ENCODE data around the gene SPOPL. TPM values are rescaled to one million over a fixed set of nuclear protein-coding genes. Genes with fewer than 3 reads are reported as not detected.
"Not testable (repeated sequence)": the region's sequence is repeated elsewhere in the genome, so short reads cannot be mapped to it uniquely, and the experiment has no call there.

SPOPL gene
- total and polyA plus RNA-seq, 2 experiments from 2014 or later, result 3.4 to 13.6 TPM

DNA sequence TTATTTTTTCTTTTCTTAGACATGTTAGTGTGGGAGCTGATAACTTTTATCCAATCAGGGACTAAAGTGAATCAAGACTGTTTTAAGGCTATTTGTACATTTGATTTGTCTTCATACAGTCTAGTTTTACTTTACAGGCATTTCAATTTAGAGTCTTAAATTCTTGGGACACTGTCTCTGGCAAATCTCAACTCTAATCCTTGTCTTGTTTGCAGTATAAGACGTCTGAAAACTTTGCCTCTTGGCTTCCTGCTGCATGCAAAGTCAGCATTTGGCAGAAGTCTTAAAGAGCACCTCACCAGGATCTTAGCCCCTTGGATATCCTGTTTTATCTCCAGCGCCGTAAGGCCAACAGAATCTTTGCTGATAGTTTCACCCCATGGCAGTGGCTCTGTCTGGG lies 30.3 kb downstream of the SPOPL start:
- TF ChIP-seq, protein P1, sequence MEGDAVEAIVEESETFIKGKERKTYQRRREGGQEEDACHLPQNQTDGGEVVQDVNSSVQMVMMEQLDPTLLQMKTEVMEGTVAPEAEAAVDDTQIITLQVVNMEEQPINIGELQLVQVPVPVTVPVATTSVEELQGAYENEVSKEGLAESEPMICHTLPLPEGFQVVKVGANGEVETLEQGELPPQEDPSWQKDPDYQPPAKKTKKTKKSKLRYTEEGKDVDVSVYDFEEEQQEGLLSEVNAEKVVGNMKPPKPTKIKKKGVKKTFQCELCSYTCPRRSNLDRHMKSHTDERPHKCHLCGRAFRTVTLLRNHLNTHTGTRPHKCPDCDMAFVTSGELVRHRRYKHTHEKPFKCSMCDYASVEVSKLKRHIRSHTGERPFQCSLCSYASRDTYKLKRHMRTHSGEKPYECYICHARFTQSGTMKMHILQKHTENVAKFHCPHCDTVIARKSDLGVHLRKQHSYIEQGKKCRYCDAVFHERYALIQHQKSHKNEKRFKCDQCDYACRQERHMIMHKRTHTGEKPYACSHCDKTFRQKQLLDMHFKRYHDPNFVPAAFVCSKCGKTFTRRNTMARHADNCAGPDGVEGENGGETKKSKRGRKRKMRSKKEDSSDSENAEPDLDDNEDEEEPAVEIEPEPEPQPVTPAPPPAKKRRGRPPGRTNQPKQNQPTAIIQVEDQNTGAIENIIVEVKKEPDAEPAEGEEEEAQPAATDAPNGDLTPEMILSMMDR (IDR thresholded peaks at IDR 0.05; ENCODE audit: low read depth, low read length), result no peak
- H3K27ac ChIP-seq, result peak overlapping the region; percentile 42
- peak; percentile 16 to 58 for DNase-seq (ENCODE audit: low read depth in 1 of 2, low spot score in 1 of 2)

DNA sequence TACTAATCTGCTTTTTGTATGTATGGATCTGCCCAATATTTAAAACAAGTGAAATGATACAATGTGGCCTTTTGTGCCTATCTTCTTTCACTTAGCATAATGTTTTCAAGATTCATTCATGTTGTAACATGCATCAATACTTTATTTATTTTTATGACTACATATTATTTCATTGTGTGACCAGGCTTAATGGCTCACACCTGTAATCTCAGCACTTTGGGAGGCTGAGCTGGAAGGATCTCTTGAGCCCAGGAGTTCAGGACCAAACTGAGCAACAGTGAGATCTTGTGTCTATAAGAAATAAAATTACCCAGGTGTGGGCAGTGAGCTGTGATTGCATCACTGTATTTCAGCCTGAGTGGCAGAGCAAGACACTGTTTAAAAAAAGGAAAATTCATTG lies 33.2 kb downstream of the SPOPL start:
- no peak overlapping the region for H3K4me3 ChIP-seq
- no peaks in the 10 kb centered on the region for H3K9me3 ChIP-seq (ENCODE audit: low read depth)
- peaks cover 8% of the 10 kb centered on the region for H3K4me1 ChIP-seq (ENCODE audit: low read depth)
- no peak overlapping the region for H3K27ac ChIP-seq
- TF ChIP-seq, protein P1 (IDR thresholded peaks at IDR 0.05; ENCODE audit: low read depth, low read length), result no peak
- DNase-seq (ENCODE audit: low read depth in 1 of 2, low spot score in 1 of 2), result no peak
- H3K27me3 ChIP-seq, result no peaks in the 10 kb centered on the region
- no peaks in the 10 kb centered on the region for H3K36me3 ChIP-seq

More for the DNA sequence above, 30.3 kb downstream of the SPOPL start:
- no peak overlapping the region for H3K4me3 ChIP-seq
- no peaks in the 10 kb centered on the region for H3K27me3 ChIP-seq
- no peaks in the 10 kb centered on the region for H3K9me3 ChIP-seq (ENCODE audit: low read depth)
- H3K36me3 ChIP-seq, result no peaks in the 10 kb centered on the region
- peaks cover 8% of the 10 kb centered on the region for H3K4me1 ChIP-seq (ENCODE audit: low read depth)

DNA sequence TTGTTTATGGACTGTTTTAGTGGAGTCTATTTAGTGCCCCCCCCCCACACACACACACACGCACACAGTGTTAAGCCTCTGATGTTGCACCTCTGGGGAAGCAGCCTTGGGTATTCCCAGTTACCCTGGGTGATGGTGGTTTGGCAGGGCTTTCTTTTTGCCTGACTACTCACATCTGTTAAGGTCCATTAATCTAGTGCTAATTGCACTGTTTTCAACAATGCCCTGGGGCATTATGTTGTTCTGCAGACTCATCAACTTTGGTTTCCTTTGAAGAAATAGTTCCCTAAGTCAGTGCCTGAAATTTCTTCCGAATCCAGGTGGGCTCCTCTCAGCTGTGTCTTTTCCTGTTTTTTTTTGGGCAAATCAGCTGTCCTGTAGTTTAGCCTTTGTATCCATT lies 34.7 kb downstream of the SPOPL start:
- Histone ChIP-seq H3K9me3 (ENCODE audit: low read depth) (no peaks in the 10 kb centered on the region), H3K4me1 (ENCODE audit: low read depth) (peaks cover 5% of the 10 kb centered on the region), H3K36me3 (no peaks in the 10 kb centered on the region), H3K27ac (no peak overlapping the region), H3K27me3 (no peaks in the 10 kb centered on the region), H3K4me3 (no peak overlapping the region)
- TF ChIP-seq, protein P1 (IDR thresholded peaks at IDR 0.05; ENCODE audit: low read depth, low read length), result no peak
- DNase-seq (ENCODE audit: low read depth in 1 of 2, low spot score in 1 of 2), result peak in 1 of 2 donors; percentile 31

DNA sequence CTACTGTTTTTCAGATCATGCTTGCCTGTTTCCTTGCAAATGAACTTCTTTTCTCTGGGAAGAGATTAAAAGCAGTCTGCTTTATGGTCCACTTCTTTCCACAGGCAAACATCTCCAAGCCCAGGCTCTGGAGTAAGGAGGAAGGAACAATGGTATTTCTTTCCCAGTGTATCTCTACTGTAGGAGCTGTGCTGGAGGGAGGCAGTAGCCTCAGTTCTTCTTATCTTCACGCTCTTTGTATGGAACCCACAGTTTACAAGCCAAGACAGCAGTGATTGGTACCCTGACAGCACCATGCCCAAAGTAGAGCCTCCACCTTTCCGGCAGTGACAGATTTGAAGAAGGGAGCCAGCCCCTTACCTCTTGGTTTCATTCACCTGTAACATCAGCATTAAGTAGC lies 35.2 kb downstream of the SPOPL start:
- no peaks in the 10 kb centered on the region for H3K27me3 ChIP-seq
- no peaks in the 10 kb centered on the region for H3K36me3 ChIP-seq
- no peaks in the 10 kb centered on the region for H3K9me3 ChIP-seq (ENCODE audit: low read depth)
- TF ChIP-seq, protein P1 (IDR thresholded peaks at IDR 0.05; ENCODE audit: low read depth, low read length), result no peak
- H3K27ac ChIP-seq, result no peak overlapping the region
- peaks cover under 1% of the 10 kb centered on the region for H3K4me1 ChIP-seq (ENCODE audit: low read depth)
- no peak for DNase-seq (ENCODE audit: low read depth in 1 of 2, low spot score in 1 of 2)
- H3K4me3 ChIP-seq, result no peak overlapping the region

DNA sequence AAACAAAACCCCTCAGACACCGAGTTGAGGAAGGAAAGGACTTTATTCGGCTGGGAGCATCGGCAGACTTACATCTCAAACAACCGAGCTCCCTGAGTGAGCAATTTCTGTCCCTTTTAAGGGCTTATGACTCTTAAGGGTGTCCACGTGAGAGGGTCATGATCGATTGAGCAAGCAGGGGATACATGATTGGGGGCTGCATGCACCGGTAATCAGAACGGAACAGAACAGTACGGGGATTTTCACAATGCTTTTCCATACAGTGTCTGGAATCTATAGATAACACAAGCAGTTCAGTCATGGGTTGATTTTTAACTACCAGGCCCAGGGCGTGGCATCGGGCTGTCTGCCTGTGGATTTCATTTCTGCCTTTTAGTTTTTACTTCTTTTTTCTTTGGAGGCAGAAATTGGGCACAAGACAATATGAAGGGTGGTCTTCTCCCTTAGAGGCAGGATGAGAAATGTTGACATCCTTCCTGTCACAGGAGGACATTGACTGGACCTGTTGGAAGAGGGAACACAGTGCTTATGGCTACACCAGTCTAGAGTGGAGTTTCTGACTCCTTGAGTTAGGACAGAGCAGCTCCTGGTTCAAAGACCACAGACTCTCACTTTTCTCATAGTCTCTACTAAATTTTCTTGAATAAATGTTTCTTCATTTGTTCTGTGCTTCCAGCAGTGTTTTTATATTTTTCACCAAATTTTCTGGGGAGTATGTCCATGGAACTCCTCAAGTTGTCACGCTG lies 35.8 kb downstream of the SPOPL start:
- Histone ChIP-seq H3K27me3 (no peaks in the 10 kb centered on the region), H3K4me3 (no peak overlapping the region), H3K27ac (no peak overlapping the region), H3K9me3 (ENCODE audit: low read depth) (no peaks in the 10 kb centered on the region), H3K4me1 (ENCODE audit: low read depth) (no peaks in the 10 kb centered on the region), H3K36me3 (no peaks in the 10 kb centered on the region)
- DNase-seq (ENCODE audit: low read depth in 1 of 2, low spot score in 1 of 2), result no peak
- TF ChIP-seq, protein P1 (IDR thresholded peaks at IDR 0.05; ENCODE audit: low read depth, low read length), result no peak

DNA sequence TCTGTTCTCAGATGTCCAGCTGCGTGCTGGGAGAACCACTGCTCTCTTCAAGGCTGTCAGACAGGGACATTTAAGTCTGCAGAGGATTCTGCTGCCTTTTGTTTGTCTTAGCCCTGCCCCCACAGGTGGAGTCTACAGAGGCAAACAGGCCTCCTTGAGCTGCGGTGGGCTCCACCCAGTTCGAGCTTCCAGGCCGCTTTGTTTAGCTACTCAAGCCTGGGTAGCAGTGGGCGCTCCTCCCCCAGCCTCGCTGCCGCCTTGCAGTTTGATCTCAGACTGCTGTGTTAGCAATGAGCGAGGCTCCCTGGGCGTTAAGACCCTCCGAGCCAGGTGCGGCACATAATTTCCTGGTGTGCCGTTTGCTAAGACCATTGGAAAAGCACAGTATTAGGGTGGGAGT lies 42.6 kb downstream of the SPOPL start:
- not testable (repeated sequence) for H3K27me3 ChIP-seq; H3K9me3 ChIP-seq (ENCODE audit: low read depth); H3K27ac ChIP-seq; H3K36me3 ChIP-seq; H3K4me1 ChIP-seq (ENCODE audit: low read depth); H3K4me3 ChIP-seq; DNase-seq (ENCODE audit: low read depth in 1 of 2, low spot score in 1 of 2)
